Caco-2 (cell line): ENCODE measurements around the gene MAGED1. TPM values are rescaled to one million over a fixed set of nuclear protein-coding genes. Genes with fewer than 3 reads are reported as not detected.

ENCODE experiments used
- BruUV-seq: library from RNA; stranded (reverse); fragments of 400-500 nt; replicated peaks from 2 replicates; lab custom pipeline; 2021; lab: Mats Ljungman, UMichigan
- CTCF ChIA-PET: fragments of 300-600 bp; sonication (Branson Sonifier 250); formaldehyde crosslinking; loops from one replicate; lab custom pipeline; 2022; ENCODE audit warnings: antibody characterized with exemption; lab: Charles Lee
- POLR2A ChIA-PET: fragments of 300-600 bp; sonication (Branson Sonifier 250); formaldehyde crosslinking; loops from one replicate; lab custom pipeline; 2022; ENCODE audit warnings: antibody characterized with exemption; lab: Charles Lee
- DNase-seq, 2 experiments: peaks; one replicate each; pipeline versions ENCODE4 v3.0.0 to v3.0.0-alpha.2; 2020 to 2022
- H3K27me3 ChIP-seq: replicated peaks from 2 replicates; pipeline ENCODE4 v1.6.0; 2011; ENCODE audit warnings: low read length; ENCODE audit not compliant: control insufficient read depth, insufficient read depth
- H3K36me3 ChIP-seq: 2 replicates; pipeline ENCODE4 v1.5.1; 2011; ENCODE audit warnings: low read length; ENCODE audit not compliant: control insufficient read depth, insufficient read depth
- H3K4me1 ChIP-seq: fragments of 250-450 bp; sonication (Bioruptor Pico); 2 replicates; pipeline ENCODE4 v1.5.1; 2020; ENCODE audit warnings: mild to moderate bottlenecking
- H3K4me3 ChIP-seq: 2 replicates; pipeline ENCODE4 v1.5.1; 2011; ENCODE audit warnings: low read depth, mild to moderate bottlenecking, control low read depth, low read length
- H3K9me3 ChIP-seq: fragments of 250-450 bp; sonication (Bioruptor Pico); 2 replicates; pipeline ENCODE4 v1.5.1; 2020; ENCODE audit warnings: mild to moderate bottlenecking, moderate library complexity
- H3K27ac Mint-ChIP-seq: one replicate; pipeline ENCODE4 v1.8.0; 2022; ENCODE audit warnings: mixed read lengths; ENCODE audit not compliant: unreplicated experiment
- H3K27me3 Mint-ChIP-seq: one replicate; pipeline ENCODE4 v1.8.0; 2022; ENCODE audit warnings: mixed read lengths; ENCODE audit not compliant: insufficient read depth, unreplicated experiment
- H3K36me3 Mint-ChIP-seq: one replicate; pipeline ENCODE4 v1.8.0; 2022; ENCODE audit warnings: mild to moderate bottlenecking, mixed read lengths; ENCODE audit not compliant: insufficient read depth, unreplicated experiment
- H3K4me1 Mint-ChIP-seq: one replicate; pipeline ENCODE4 v1.8.0; 2022; ENCODE audit warnings: low read depth, mixed read lengths; ENCODE audit not compliant: unreplicated experiment
- H3K4me3 Mint-ChIP-seq: one replicate; pipeline ENCODE4 v1.8.0; 2022; ENCODE audit warnings: mild to moderate bottlenecking, moderate library complexity, mixed read lengths; ENCODE audit not compliant: unreplicated experiment
- H3K9me3 Mint-ChIP-seq: one replicate; pipeline ENCODE4 v1.8.0; 2022; ENCODE audit warnings: mixed read lengths; ENCODE audit not compliant: unreplicated experiment
- intact Hi-C: fragments of 100-400 bp; cut with micrococcal nuclease; formaldehyde crosslinking; loops from one replicate; pipeline ENCODE4 v1.10.0; 2022; ENCODE audit not compliant: unreplicated experiment
- total RNA-seq: library from RNA; stranded (reverse); gene quantifications from 2 replicates; pipeline ENCODE4 v1.2.3, GENCODE V29; 2022
- TF ChIP-seq, protein P1 (sequence below), 2 experiments: fragments of 200-600 bp in 1 of 2; IDR thresholded peaks; 1 replicate in 1 of 2; 2 replicates in 1 of 2; pipeline versions ENCODE4 v1.5.1 to v1.8.0; 2011 to 2022; ENCODE audit warnings: antibody characterized with exemption in 1 of 2, control low read depth in 1 of 2, inconsistent platforms in 1 of 2, low read depth in 1 of 2, low read length in 1 of 2, mild to moderate bottlenecking in 1 of 2, moderate library complexity in 1 of 2; ENCODE audit not compliant: insufficient read depth in 1 of 2, severe bottlenecking in 1 of 2, unreplicated experiment in 1 of 2

MAGED1 gene
- total RNA-seq, 1 experiment from 2014 or later, result 174 TPM

DNA sequence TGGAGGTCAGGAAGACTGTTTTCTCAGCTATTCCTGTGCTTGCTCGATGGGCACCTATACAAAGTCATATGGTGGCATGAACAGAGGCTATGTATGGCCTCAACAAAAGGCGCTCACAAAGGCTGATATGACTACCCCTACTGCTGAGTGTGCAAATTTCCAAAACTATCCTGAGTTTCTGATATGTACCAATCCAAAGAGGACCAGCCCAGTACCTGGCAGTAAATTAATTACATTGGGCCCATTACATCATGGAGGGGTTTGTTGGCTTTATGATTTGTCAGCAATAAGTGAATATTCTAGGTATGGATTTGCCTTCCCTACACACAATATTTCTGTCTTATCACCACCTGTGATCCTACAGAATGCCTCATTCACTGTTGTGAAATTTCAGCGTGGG is 12.3 kb downstream of the MAGED1 start:
- Histone ChIP-seq H3K9me3 (no peaks in the 10 kb centered on the region), H3K4me1 (no peaks in the 10 kb centered on the region), H3K27me3 (no peaks in the 10 kb centered on the region), H3K4me3 (no peak overlapping the region), H3K36me3 (no peaks in the 10 kb centered on the region)
- Mint-ChIP-seq H3K27ac (no peak overlapping the region), H3K27me3 (no peaks in the 10 kb centered on the region), H3K4me1 (no peaks in the 10 kb centered on the region), H3K4me3 (no peak overlapping the region), H3K36me3 (peaks cover 27% of the 10 kb centered on the region), H3K9me3 (no peaks in the 10 kb centered on the region)
- DNase-seq, result no peak
- intact Hi-C loops, result no loop called here
- ChIA-PET POLR2A (no interaction called here), CTCF (no interaction called here)
- BruUV-seq, result no TSS peak
- TF ChIP-seq, protein P1, sequence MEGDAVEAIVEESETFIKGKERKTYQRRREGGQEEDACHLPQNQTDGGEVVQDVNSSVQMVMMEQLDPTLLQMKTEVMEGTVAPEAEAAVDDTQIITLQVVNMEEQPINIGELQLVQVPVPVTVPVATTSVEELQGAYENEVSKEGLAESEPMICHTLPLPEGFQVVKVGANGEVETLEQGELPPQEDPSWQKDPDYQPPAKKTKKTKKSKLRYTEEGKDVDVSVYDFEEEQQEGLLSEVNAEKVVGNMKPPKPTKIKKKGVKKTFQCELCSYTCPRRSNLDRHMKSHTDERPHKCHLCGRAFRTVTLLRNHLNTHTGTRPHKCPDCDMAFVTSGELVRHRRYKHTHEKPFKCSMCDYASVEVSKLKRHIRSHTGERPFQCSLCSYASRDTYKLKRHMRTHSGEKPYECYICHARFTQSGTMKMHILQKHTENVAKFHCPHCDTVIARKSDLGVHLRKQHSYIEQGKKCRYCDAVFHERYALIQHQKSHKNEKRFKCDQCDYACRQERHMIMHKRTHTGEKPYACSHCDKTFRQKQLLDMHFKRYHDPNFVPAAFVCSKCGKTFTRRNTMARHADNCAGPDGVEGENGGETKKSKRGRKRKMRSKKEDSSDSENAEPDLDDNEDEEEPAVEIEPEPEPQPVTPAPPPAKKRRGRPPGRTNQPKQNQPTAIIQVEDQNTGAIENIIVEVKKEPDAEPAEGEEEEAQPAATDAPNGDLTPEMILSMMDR (IDR thresholded peaks at IDR 0.05; ENCODE audit: insufficient read depth in 1 of 2, low read depth in 1 of 2, low read length in 1 of 2, severe bottlenecking in 1 of 2, unreplicated experiment in 1 of 2), result no peak

- Histone ChIP-seq H3K4me1 (no peaks in the 10 kb centered on the region), H3K36me3 (no peaks in the 10 kb centered on the region), H3K27me3 (no peaks in the 10 kb centered on the region), H3K4me3 (no peak overlapping the region), H3K9me3 (no peaks in the 10 kb centered on the region)
- no peak for DNase-seq
- Mint-ChIP-seq H3K27me3 (peaks cover 3% of the 10 kb centered on the region), H3K36me3 (no peaks in the 10 kb centered on the region), H3K27ac (no peak overlapping the region), H3K9me3 (no peaks in the 10 kb centered on the region), H3K4me1 (no peaks in the 10 kb centered on the region), H3K4me3 (no peak overlapping the region)
- intact Hi-C loops, result no loop called here
- ChIA-PET POLR2A (no interaction called here), CTCF (no interaction called here)
- TF ChIP-seq, protein P1 (IDR thresholded peaks at IDR 0.05; ENCODE audit: insufficient read depth in 1 of 2, low read depth in 1 of 2, low read length in 1 of 2, severe bottlenecking in 1 of 2, unreplicated experiment in 1 of 2), result no peak
- BruUV-seq, result no TSS peak
Measured at GRCh38 chrX:51917604-51918003, 24.2 kb downstream of the MAGED1 start.

DNA sequence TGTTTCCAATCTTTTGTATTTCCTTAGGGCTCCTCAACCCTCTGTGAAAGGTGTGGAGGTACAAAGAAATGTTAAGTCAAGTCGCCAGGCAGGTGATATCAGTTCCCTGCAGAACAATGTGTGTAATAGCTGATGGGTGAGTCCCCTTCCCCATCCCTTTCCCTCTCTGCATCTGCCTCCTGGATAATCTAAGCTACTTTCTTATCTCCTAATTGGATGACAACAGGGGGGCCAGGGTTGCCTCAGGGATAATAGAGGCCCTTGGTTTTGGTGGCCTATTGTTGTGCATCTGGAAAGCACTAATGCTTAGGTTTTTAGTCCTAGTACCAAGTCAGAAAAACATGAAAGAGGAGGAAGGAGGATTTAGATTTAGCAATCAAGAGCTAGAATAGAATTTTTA is 29.1 kb downstream of the MAGED1 start:
- H3K9me3 Mint-ChIP-seq, result no peaks in the 10 kb centered on the region
- BruUV-seq, result no TSS peak
- TF ChIP-seq, protein P1 (IDR thresholded peaks at IDR 0.05; ENCODE audit: insufficient read depth in 1 of 2, low read depth in 1 of 2, low read length in 1 of 2, severe bottlenecking in 1 of 2, unreplicated experiment in 1 of 2), result no peak
- H3K36me3 Mint-ChIP-seq, result no peaks in the 10 kb centered on the region
- Histone ChIP-seq H3K4me3 (no peak overlapping the region), H3K9me3 (no peaks in the 10 kb centered on the region), H3K4me1 (no peaks in the 10 kb centered on the region), H3K27me3 (no peaks in the 10 kb centered on the region), H3K36me3 (no peaks in the 10 kb centered on the region)
- no peak overlapping the region for H3K4me3 Mint-ChIP-seq
- no peak overlapping the region for H3K27ac Mint-ChIP-seq
- ChIA-PET POLR2A (no interaction called here), CTCF (no interaction called here)
- intact Hi-C loops, result no loop called here
- H3K27me3 Mint-ChIP-seq, result peaks cover 3% of the 10 kb centered on the region
- no peaks in the 10 kb centered on the region for H3K4me1 Mint-ChIP-seq
- DNase-seq, result no peak
